Fibroblast of the conjunctiva (primary cell): ENCODE data around the gene PLD5.
"Not testable (repeated sequence)": the region's sequence is repeated elsewhere in the genome, so short reads cannot be mapped to it uniquely, and the experiment has no call there.

ENCODE experiments used
- DNase-seq: peaks from one replicate; pipeline ENCODE4 v3.0.0-alpha.2; 2010; ENCODE audit warnings: low read depth

PLD5 gene

DNA sequence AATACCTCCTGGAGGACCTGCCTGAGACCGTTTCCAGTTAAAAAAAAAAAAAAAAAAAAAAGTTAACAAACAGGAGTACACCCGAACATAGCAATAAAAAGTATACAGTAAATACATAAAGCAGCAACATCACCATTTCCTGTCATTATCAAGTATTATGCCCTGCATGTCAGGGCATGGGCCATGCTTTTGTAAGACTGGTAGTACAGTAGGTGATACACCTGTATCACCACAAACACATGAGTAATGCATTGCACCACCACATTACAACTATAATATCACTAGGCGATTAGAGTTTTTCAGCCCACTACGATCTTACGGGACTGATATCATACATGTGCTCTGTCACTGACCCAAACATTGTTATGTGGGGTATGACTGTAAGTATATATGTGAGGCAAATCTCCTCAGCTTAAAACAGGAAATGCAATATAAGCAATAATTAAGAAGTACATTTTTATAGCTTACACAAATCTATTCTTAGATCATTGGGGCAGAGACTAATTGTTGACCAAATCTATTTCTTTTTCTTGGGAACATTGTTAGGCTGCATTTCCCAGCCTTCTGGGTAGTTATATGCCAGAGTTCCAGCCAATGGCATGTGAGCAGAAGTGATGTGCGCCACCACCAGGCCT lies 98.1 kb downstream of the PLD5 start:
- no peak for DNase-seq

DNA sequence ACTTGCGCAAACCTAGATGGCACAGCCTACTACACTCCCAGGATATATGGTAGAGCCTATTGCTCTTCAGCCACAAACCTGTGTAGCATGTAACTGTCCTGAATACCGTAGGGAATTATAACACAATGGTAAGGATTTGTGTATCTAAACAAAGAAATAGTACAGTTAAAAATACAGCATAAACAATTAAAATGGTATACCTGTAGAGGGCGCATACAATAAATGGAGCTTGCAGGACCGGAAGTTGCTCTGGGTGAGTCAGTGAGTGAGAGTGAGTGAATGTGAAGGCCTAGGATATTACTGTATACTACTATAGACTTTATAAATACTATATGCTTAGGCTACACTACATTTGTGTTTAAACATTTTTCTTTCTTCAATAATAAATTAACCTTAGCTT lies 99.3 kb downstream of the PLD5 start:
- DNase-seq = no peak

- DNase-seq = no peak
Observed at GRCh38 chr1:242416657-242417056, 107.8 kb downstream of the PLD5 start.

DNA sequence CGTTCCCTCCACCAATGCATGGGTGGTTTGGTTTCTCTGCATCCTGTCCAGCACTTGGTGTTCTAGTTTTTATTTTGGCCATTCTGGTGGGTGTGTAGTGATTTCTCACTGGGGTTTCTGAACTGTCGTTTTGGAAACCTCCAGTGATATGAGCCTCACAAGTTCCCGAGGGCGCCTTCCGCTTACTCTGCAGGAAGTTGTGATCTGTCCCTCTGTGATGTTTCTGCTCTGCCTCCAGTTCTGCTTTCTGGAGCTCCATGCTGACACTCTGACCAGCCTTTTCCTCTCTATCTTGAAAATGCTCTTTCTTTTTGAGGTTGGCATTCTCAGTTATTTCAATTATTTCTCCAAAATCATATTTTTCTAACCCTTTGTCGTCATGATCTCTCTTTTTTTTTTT lies 111.6 kb downstream of the PLD5 start:
- no peak for DNase-seq

DNA sequence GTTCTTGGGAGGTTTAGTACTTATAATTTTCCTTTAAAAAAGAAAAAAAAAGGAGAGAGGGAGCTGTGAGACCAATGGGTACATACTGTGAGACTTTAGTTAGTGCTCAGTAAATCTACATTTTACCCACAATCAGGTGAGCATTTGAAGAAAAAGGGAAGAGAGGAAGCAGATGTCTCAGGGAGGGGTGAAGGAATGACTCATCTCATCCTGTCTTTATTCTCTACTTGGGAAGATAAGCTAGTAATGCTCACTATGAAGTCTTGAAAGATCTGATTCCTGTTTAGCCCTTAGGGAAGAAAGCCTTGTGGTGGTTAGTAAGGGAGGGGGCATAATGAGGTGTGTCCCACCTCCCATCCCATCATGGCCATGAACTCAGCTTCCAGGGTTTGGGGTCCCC lies 112.6 kb downstream of the PLD5 start:
- DNase-seq = no peak

DNA sequence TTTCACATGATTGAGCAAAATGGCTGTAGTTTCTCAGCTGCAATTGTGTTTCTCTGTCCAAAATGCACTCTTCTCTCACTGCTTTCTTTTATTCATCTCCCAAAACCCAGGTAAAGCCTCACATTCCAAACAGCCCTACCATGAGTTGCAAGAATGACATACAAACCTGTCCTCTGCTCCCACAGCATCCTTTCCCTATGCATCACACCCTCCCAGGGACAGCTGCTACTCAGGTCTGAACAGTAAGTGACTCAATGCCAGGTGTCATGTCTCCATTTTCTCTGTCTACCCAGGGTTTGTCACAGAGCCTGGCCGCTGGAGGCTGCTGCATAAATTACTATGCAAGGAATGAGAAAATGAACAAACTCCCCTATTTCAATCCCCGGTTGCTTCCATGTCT lies 118.5 kb downstream of the PLD5 start:
- no peak for DNase-seq

- no peak for DNase-seq
Observed at GRCh38 chr1:242404296-242404695, 120.2 kb downstream of the PLD5 start.

DNA sequence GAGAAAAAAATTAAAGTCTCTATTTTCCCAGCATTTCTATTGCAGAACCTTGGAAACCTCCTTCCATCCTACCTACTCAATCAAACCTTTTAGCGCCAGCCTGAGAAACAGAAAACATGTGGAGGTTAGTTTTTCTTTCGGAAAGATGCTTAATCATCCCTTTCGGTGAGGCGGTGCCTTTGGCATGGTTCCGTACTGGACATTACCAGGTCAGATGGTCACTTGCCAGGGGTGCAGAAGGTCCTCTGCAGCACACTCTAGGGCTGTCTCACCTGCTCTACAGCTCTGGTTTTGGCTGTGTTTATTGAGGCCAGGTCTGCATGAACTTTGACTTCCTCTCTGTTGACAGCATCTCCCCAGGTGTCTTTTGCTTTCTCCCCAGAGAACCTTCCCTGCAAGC lies 121.5 kb downstream of the PLD5 start:
- no peak for DNase-seq

- DNase-seq = no peak
Observed at GRCh38 chr1:242401937-242402336, 122.6 kb downstream of the PLD5 start.

GRCh38 chr1:242398351-242398750 lies 126.1 kb downstream of the PLD5 start:
- no peak for DNase-seq

DNA sequence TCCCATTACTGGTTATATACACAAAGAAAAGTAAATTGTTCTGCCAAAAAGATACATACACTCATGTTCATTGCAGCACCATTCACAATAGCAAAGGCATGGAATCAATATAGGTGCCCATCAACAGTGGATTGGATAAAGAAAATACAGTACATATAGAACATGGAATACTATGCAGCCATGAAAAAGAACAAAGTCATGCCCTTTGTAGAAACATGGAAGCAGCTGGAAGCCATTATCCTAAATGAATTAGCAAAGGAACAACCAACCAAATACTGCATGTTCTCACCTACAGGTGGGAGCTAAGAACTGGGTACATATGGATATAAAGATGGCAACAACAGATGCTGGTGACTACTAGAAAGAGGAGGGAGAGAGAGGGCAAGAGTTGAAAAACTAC lies 132.6 kb downstream of the PLD5 start:
- no peak for DNase-seq

DNA sequence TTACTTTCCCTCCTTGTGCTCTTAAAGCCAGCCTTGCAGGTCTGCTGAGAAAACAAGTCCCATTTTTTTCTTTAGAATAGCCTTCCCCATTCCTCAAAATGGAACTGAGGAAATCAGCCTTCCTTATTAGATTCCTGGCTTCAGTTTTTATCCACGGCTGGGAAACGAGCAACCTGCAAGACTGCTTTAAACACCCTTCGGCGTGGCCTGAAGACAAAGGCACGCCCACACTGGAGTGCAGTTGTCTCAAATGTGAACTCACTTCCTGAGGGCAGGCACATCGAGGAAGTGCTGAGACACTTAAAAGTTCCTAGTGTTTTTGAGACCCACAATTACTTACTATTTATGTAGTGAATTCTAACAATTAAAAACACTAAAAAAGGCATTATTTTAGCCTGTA lies 148.4 kb downstream of the PLD5 start:
- not testable (repeated sequence) for DNase-seq

GRCh38 chr1:242350446-242350845 lies 174.1 kb downstream of the PLD5 start:
- not testable (repeated sequence) for DNase-seq

DNA sequence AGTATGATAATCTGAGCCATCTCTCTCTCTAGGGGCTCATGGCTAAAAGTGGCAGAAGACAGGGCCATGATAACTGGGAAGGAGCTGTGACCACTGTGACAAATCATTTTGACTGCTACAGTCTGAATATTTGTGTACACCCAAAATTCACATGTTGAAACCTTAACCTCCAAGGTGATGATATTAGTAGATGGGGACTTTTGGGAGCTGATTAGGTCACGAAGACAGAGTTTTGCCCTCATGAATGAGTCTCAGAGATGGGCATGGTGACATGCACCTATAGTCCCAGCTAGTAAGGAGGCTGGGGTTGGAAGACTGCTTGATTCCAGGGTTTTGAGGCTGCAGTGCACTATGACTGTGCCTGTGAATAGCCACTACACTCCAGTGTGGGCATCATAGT lies 174.9 kb downstream of the PLD5 start:
- no peak for DNase-seq

DNA sequence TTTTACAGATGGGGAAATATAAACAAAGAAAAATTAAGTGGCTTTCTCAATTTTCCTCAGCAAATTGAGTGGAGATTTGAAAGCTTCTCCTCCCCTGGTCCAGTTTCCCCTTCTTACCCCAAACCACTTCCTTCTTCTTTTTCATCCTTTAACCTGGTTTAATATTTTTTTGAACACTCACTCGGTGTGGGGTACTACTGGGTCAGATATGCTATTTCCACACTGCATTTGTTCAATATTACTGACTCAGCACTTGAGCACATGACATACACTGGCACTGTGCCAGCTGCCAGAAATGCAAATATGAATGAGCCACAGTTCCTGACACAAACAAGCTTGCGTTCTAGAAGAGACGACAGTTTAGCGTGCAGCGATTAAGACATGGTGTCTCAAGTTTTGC lies 193.6 kb downstream of the PLD5 start:
- not testable (repeated sequence) for DNase-seq

GRCh38 chr1:242327381-242327780 lies 197.1 kb downstream of the PLD5 start:
- not testable (repeated sequence) for DNase-seq

GRCh38 chr1:242321981-242322380 lies 202.5 kb downstream of the PLD5 start:
- DNase-seq = not testable (repeated sequence)

GRCh38 chr1:242318140-242318539 lies 206.4 kb downstream of the PLD5 start:
- DNase-seq = no peak

GRCh38 chr1:242314865-242315264 lies 209.6 kb downstream of the PLD5 start:
- not testable (repeated sequence) for DNase-seq

DNA sequence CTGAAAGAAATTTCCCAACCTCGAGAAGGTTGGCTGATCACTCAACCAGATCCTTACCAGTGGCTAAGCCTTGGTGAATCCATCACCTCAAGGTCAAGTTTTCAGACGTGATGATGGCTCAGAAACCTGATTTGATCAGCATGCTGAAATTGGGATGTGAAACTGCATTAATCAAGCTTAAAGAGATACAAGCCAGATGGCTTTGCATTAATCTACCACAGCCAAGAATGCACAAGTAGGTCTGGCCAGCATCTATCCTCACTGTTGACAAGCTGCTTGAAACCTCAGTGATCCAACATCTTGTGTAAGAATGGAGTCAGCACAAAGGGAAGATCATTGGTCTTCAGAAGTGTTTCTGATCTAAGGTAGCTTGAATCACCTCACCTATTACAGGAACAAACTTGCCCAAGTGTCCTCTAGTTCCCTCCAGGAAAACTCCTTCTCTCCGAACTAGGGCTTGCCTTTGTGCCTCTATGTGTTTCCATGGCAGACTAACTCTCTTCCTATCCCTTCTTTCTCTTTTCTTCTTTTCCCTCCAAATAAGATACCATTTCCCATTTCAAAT lies 210.3 kb downstream of the PLD5 start:
- not testable (repeated sequence) for DNase-seq

DNA sequence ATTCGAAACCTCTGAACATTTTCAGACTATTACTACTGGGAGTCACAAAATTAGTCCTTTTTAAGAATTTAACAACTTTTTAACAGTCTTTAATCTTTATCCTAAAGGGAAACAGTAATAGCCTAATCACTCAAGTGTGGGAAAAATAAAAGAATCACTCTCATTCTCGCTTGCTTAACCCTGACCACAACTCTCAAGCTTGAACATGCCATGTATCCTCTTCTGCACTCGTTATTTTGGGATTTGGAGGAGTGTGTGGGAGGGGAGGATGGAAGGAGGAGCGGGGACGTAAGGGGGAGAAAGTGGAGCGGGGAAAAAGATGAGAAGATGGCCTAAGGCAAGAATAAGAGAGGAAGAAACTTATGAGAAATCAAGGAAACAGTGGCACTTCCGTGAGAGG lies 215.8 kb downstream of the PLD5 start:
- not testable (repeated sequence) for DNase-seq

GRCh38 chr1:242293781-242294180 lies 230.7 kb downstream of the PLD5 start:
- DNase-seq = not testable (repeated sequence)

- DNase-seq = not testable (repeated sequence)
Observed at GRCh38 chr1:242288067-242288466, 236.4 kb downstream of the PLD5 start.
